GM20000 (cell line): Measurements from ENCODE around the gene AAGAB.
"Not testable (repeated sequence)": the region's sequence is repeated elsewhere in the genome, so short reads cannot be mapped to it uniquely, and the experiment has no call there.

Source experiments
- DNase-seq: peaks from one replicate; pipeline ENCODE4 v3.0.0; 2012; ENCODE audit warnings: low spot score
- TF ChIP-seq, protein P1 (sequence below): IDR thresholded peaks from 2 replicates; pipeline ENCODE4 v1.5.1; 2012; ENCODE audit warnings: mild to moderate bottlenecking, control low read depth; ENCODE audit errors: extremely low read depth, missing control alignments

AAGAB gene

DNA sequence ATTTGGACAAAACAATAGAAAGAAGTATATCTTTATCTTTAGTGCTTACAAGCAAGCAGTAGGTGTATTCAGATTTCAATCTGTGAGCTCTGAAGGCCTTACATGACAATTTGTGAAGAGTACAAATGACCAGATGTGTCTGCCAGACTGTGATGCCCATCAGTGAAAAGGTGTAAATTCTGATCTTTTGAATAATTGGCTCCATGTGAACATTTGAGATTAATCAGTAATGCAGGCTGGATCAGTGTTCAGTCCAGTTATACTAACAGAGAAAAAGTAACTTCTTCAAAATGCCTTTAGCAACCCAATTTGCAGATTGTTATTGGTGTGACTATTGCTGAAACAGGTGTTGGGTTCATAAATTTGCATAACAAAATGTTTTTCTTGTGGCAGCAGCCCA, 5.3 kb upstream of the AAGAB start:
- TF ChIP-seq, protein P1, sequence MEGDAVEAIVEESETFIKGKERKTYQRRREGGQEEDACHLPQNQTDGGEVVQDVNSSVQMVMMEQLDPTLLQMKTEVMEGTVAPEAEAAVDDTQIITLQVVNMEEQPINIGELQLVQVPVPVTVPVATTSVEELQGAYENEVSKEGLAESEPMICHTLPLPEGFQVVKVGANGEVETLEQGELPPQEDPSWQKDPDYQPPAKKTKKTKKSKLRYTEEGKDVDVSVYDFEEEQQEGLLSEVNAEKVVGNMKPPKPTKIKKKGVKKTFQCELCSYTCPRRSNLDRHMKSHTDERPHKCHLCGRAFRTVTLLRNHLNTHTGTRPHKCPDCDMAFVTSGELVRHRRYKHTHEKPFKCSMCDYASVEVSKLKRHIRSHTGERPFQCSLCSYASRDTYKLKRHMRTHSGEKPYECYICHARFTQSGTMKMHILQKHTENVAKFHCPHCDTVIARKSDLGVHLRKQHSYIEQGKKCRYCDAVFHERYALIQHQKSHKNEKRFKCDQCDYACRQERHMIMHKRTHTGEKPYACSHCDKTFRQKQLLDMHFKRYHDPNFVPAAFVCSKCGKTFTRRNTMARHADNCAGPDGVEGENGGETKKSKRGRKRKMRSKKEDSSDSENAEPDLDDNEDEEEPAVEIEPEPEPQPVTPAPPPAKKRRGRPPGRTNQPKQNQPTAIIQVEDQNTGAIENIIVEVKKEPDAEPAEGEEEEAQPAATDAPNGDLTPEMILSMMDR, result no peak

DNA sequence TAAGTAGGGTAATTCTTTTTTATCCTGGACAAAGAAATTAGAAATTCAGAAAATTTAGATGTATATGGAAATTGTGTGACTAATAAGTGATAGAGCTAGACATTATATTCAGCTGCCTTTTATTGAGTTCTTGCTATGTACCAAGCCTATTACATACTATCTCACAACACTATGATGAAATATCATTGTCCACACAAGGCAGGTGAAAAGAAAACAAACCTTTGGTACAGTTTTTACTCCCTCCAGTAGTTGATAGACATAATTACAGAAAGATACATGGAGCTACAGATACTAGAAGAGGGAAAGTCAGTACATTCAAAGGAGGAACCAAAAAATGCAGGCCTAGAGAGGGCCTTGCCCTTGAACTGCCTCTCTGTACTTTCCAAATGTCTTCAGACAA, 4.9 kb upstream of the AAGAB start:
- TF ChIP-seq, protein P1, result no peak
- no peak for DNase-seq

More for the DNA sequence above, 5.3 kb upstream of the AAGAB start:
- no peak for DNase-seq

DNA sequence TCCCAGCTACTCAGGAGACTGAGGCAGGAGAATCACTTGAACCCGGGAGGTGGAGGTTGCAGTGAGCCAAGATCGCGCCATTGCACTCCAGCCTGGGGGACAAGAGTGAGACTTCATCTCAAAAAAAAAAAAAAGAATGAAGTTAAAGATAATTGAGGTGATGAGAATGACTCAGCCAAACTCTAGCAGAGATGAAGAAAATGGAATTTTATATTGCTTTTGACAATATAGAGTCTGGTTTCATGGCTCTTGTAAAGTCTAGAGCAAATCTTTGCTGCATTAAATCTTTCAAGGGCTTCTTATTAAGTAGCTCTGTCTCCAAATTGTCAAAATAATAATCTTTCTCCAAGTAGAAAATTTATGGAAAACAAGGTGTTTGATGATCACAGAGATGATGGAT, 4.0 kb upstream of the AAGAB start:
- not testable (repeated sequence) for DNase-seq

DNA sequence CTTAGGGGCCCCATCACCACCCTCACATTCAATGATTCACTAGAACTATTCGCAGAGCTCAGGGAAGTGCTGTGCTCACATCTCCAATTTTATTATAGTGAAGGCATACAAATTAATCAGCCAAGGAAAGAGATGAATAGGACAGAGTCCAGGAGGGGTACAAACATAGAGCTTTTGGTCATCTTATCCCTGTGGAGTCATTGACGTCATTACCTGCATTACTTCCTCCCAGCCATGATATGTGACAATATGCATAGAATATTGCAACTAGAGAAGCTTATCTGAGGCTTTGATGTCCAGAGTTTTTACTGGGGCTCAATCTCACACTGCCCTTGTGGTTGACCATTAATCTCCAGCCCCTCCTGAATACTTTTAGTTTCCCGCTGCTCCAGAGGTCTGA, 1.6 kb upstream of the AAGAB start:
- DNase-seq, result no peak
- TF ChIP-seq, protein P1, result no peak

DNA sequence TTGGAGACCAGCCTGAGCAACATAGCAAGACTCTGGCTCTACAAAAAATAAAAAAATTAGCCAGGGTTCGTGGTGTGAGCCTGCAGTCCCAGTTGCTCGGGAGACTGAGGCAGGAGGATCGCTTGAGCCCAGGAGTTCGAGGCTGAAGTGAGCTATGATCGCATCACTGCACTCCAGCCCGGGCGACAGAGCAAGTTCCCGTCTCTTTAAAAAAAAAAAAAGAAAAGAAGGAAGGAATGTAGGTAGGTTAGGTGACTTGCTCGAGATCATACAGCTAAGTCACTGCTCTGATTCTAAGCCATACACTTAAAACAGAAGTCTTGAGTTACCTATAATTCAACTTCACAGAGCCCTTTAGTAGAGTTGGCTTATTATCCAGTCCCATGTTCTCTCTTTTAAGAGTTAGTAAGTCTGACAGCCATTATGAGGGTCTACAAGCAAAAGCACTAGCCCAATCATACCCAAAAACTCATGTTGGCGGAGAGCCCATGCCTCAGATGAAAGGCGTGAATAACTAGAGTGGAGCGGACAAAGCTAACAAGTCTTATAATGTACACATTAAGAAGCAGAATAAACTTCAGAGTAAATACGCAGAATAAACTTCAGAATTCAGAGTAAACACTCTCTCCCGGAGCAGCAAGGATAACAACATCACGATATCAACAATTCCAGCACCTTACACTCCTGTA, 768 bp downstream of the AAGAB start:
- TF ChIP-seq, protein P1, result no peak
- no peak for DNase-seq

DNA sequence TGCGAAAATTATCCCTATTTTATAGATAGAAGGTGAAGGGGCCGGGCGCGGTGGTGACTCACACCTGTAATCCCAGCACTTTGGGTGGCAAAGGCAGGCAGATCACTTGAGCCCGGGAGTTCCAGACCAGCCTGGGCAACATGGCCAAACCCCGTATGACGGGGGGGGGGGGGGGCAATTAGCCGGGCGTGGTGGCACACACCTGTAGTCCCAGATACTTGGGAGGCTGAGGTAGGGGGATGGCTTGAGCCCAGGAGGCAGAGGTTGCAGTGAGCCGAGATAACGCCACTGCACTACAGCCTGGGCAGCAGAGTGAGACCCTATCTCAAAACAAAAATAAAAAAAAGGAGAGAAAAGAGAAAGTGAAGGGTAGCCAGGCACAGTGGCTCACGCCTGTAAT, 1.4 kb downstream of the AAGAB start:
- DNase-seq, result no peak
- TF ChIP-seq, protein P1, result no peak

DNA sequence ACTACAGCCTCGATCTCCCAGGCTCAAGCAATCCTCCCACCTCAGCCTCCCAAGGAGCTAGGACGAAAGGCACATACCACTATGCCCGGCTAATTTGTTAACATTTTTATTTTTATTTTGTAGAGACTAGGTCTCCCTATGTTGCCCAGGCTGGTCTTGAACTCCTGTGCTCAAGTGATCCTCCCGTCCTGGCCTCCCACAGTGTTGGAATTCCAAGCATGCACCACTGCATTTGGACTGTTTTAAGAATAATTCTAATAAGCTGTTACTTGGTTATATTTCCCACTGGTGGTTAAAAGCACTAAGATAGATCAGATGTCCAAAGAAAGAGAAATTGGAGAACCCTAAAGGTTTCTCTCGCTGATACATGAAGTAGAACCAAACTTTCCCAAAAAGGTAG, 3.1 kb downstream of the AAGAB start:
- TF ChIP-seq, protein P1, result no peak
- no peak for DNase-seq

DNA sequence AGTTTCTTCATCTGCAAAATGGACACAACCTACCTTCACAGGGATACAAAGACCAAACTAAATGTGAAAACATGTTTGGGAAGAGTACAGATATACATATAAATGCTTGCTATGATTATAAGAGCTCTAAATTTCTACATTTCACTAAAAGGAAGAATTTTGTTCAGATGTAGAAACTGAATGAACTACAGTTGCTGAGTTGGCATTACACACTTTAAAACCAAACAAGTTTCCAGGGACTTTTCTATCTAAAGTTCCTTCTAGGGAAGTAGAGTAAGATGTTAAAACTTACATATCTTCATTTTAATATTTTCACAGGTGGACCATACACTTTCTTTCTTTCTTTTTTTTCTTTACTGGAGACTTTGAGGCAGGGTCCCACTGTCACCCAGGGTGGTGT, 4.6 kb downstream of the AAGAB start:
- TF ChIP-seq, protein P1, result no peak
- no peak for DNase-seq
